T-helper 1 cell treated with Interleukin-12 subunit alpha and Interleukin-12 subunit beta and Interleukin-4 antibody, amounts not matched to agents 30 μg/mL and 1 μg/mL, for 36 hours (primary cell): Measurements from ENCODE around the gene SLC6A13.
"Not testable (repeated sequence)": the region's sequence is repeated elsewhere in the genome, so short reads cannot be mapped to it uniquely, and the experiment has no call there.

Source experiments
- H3K27ac Mint-ChIP-seq: one replicate; pipeline ENCODE4 v1.8.0; 2021; ENCODE audit warnings: mild to moderate bottlenecking, mixed read lengths
- H3K27me3 Mint-ChIP-seq: one replicate; pipeline ENCODE4 v1.8.0; 2021; ENCODE audit warnings: low read depth, mixed read lengths
- H3K36me3 Mint-ChIP-seq: one replicate; pipeline ENCODE4 v1.8.0; 2021; ENCODE audit warnings: low read depth, mixed read lengths
- H3K4me1 Mint-ChIP-seq: one replicate; pipeline ENCODE4 v1.8.0; 2021; ENCODE audit warnings: low read depth, mixed read lengths
- H3K4me3 Mint-ChIP-seq: one replicate; pipeline ENCODE4 v1.8.0; 2021; ENCODE audit warnings: mild to moderate bottlenecking, moderate library complexity, mixed read lengths
- H3K9me3 Mint-ChIP-seq: one replicate; pipeline ENCODE4 v1.8.0; 2021; ENCODE audit warnings: mixed read lengths

Gene SLC6A13

GRCh38 chr12:254039-254438, 8.6 kb downstream of the SLC6A13 start:
- no peaks in the 10 kb centered on the region for H3K4me1 Mint-ChIP-seq
- no peak overlapping the region for H3K4me3 Mint-ChIP-seq
- peaks cover 4% of the 10 kb centered on the region for H3K27me3 Mint-ChIP-seq
- no peaks in the 10 kb centered on the region for H3K9me3 Mint-ChIP-seq
- H3K27ac Mint-ChIP-seq, result no peak overlapping the region
- no peaks in the 10 kb centered on the region for H3K36me3 Mint-ChIP-seq

GRCh38 chr12:253116-253831, 9.4 kb downstream of the SLC6A13 start:
- Mint-ChIP-seq H3K4me1 (no peaks in the 10 kb centered on the region), H3K27me3 (peaks cover 6% of the 10 kb centered on the region), H3K9me3 (no peaks in the 10 kb centered on the region), H3K36me3 (no peaks in the 10 kb centered on the region), H3K27ac (no peak overlapping the region), H3K4me3 (no peak overlapping the region)

GRCh38 chr12:252636-253035, 10.0 kb downstream of the SLC6A13 start:
- H3K4me3 Mint-ChIP-seq, result no peak overlapping the region
- H3K27me3 Mint-ChIP-seq, result peaks cover 11% of the 10 kb centered on the region
- H3K4me1 Mint-ChIP-seq, result no peaks in the 10 kb centered on the region
- no peaks in the 10 kb centered on the region for H3K36me3 Mint-ChIP-seq
- H3K27ac Mint-ChIP-seq, result no peak overlapping the region
- peaks cover 5% of the 10 kb centered on the region for H3K9me3 Mint-ChIP-seq

GRCh38 chr12:247271-247670, 15.4 kb downstream of the SLC6A13 start:
- H3K4me1 Mint-ChIP-seq, result no peaks in the 10 kb centered on the region
- no peak overlapping the region for H3K27ac Mint-ChIP-seq
- peaks cover 8% of the 10 kb centered on the region for H3K27me3 Mint-ChIP-seq
- H3K9me3 Mint-ChIP-seq, result peaks cover 21% of the 10 kb centered on the region
- no peak overlapping the region for H3K4me3 Mint-ChIP-seq
- H3K36me3 Mint-ChIP-seq, result no peaks in the 10 kb centered on the region

GRCh38 chr12:243381-243780, 19.3 kb downstream of the SLC6A13 start:
- Mint-ChIP-seq H3K36me3 (no peaks in the 10 kb centered on the region), H3K27me3 (peaks cover 5% of the 10 kb centered on the region), H3K27ac (no peak overlapping the region), H3K4me1 (no peaks in the 10 kb centered on the region), H3K4me3 (no peak overlapping the region), H3K9me3 (peaks cover 21% of the 10 kb centered on the region)

- Mint-ChIP-seq H3K9me3 (peaks cover 16% of the 10 kb centered on the region), H3K4me3 (no peak overlapping the region), H3K4me1 (no peaks in the 10 kb centered on the region), H3K36me3 (no peaks in the 10 kb centered on the region), H3K27me3 (no peaks in the 10 kb centered on the region), H3K27ac (no peak overlapping the region)
Observed at GRCh38 chr12:242496-242895, 20.1 kb downstream of the SLC6A13 start.

GRCh38 chr12:241266-241665, 21.4 kb downstream of the SLC6A13 start:
- peaks cover 9% of the 10 kb centered on the region for H3K9me3 Mint-ChIP-seq
- no peak overlapping the region for H3K4me3 Mint-ChIP-seq
- no peaks in the 10 kb centered on the region for H3K27me3 Mint-ChIP-seq
- no peaks in the 10 kb centered on the region for H3K4me1 Mint-ChIP-seq
- H3K27ac Mint-ChIP-seq, result no peak overlapping the region
- H3K36me3 Mint-ChIP-seq, result no peaks in the 10 kb centered on the region

GRCh38 chr12:240566-240965, 22.1 kb downstream of the SLC6A13 start:
- no peak overlapping the region for H3K4me3 Mint-ChIP-seq
- no peak overlapping the region for H3K27ac Mint-ChIP-seq
- H3K27me3 Mint-ChIP-seq, result no peaks in the 10 kb centered on the region
- H3K9me3 Mint-ChIP-seq, result peaks cover 16% of the 10 kb centered on the region
- no peaks in the 10 kb centered on the region for H3K4me1 Mint-ChIP-seq
- no peaks in the 10 kb centered on the region for H3K36me3 Mint-ChIP-seq

GRCh38 chr12:238736-239398, 23.8 kb downstream of the SLC6A13 start:
- Mint-ChIP-seq H3K27me3 (no peaks in the 10 kb centered on the region), H3K9me3 (peaks cover 18% of the 10 kb centered on the region), H3K4me1 (no peaks in the 10 kb centered on the region), H3K36me3 (no peaks in the 10 kb centered on the region), H3K4me3 (no peak overlapping the region), H3K27ac (no peak overlapping the region)

GRCh38 chr12:238116-238515, 24.5 kb downstream of the SLC6A13 start:
- Mint-ChIP-seq H3K4me1 (no peaks in the 10 kb centered on the region), H3K36me3 (no peaks in the 10 kb centered on the region), H3K4me3 (no peak overlapping the region), H3K27ac (no peak overlapping the region), H3K9me3 (peaks cover 18% of the 10 kb centered on the region), H3K27me3 (no peaks in the 10 kb centered on the region)

- no peak overlapping the region for H3K4me3 Mint-ChIP-seq
- H3K27me3 Mint-ChIP-seq, result no peaks in the 10 kb centered on the region
- H3K36me3 Mint-ChIP-seq, result no peaks in the 10 kb centered on the region
- H3K9me3 Mint-ChIP-seq, result peaks cover 18% of the 10 kb centered on the region
- H3K27ac Mint-ChIP-seq, result no peak overlapping the region
- no peaks in the 10 kb centered on the region for H3K4me1 Mint-ChIP-seq
Observed at GRCh38 chr12:237026-237815, 25.4 kb downstream of the SLC6A13 start.

GRCh38 chr12:236445-236844, 26.2 kb downstream of the SLC6A13 start:
- Mint-ChIP-seq H3K4me3 (no peak overlapping the region), H3K4me1 (no peaks in the 10 kb centered on the region), H3K27me3 (no peaks in the 10 kb centered on the region), H3K27ac (no peak overlapping the region), H3K9me3 (peaks cover 18% of the 10 kb centered on the region), H3K36me3 (no peaks in the 10 kb centered on the region)

- H3K27me3 Mint-ChIP-seq, H3K4me3 Mint-ChIP-seq, H3K36me3 Mint-ChIP-seq, H3K27ac Mint-ChIP-seq, H3K4me1 Mint-ChIP-seq: not testable (repeated sequence)
- peaks cover 18% of the 10 kb centered on the region for H3K9me3 Mint-ChIP-seq
Observed at GRCh38 chr12:235967-236366, 26.7 kb downstream of the SLC6A13 start.

- H3K4me3 Mint-ChIP-seq, result no peak overlapping the region
- no peaks in the 10 kb centered on the region for H3K27me3 Mint-ChIP-seq
- no peak overlapping the region for H3K27ac Mint-ChIP-seq
- peaks cover 18% of the 10 kb centered on the region for H3K9me3 Mint-ChIP-seq
- no peaks in the 10 kb centered on the region for H3K36me3 Mint-ChIP-seq
- no peaks in the 10 kb centered on the region for H3K4me1 Mint-ChIP-seq
Observed at GRCh38 chr12:234891-235415, 27.7 kb downstream of the SLC6A13 start.

GRCh38 chr12:234019-234418, 28.6 kb downstream of the SLC6A13 start:
- Mint-ChIP-seq H3K36me3 (no peaks in the 10 kb centered on the region), H3K27ac (no peak overlapping the region), H3K4me3 (no peak overlapping the region), H3K9me3 (peaks cover 18% of the 10 kb centered on the region), H3K4me1 (no peaks in the 10 kb centered on the region), H3K27me3 (no peaks in the 10 kb centered on the region)
